HepG2 (cell line): ENCODE results near the gene ZC3H15. TPM values are rescaled to one million over a fixed set of nuclear protein-coding genes. Genes with fewer than 3 reads are reported as not detected.

Source experiments
- TBX3 ChIP-seq: fragments of 450-650 bp; IDR thresholded peaks from 2 replicates; pipeline ENCODE4 v1.6.1; 2017; ENCODE audit warnings: antibody characterized with exemption, mild to moderate bottlenecking, inconsistent platforms, borderline replicate concordance
- ZNF34 ChIP-seq: sonication (generic); formaldehyde crosslinking; IDR thresholded peaks from 2 replicates; pipeline ENCODE4 v1.4.0; 2020; ENCODE audit warnings: mild to moderate bottlenecking, missing genetic modification reagents, borderline replicate concordance
- ZNF780A ChIP-seq: sonication (generic); formaldehyde crosslinking; IDR thresholded peaks from 2 replicates; pipeline ENCODE4 v1.8.0; 2022; ENCODE audit warnings: mild to moderate bottlenecking, missing genetic modification reagents, moderate library complexity
- polyA plus RNA-seq, 8 experiments: library from polyadenylated mRNA; depleted of rRNA in 3 of 8; stranded (reverse) in 7 of 8; unstranded in 1 of 8; fragments of >200 nt; fragmentation: Illumina TruSeq in 4 of 8; extraction: Trizol in 4 of 8; gene quantifications; 2 replicates each; pipeline versions ENCODE4 v1.2.1 to v1.2.3, GENCODE V29; 2011 to 2016; ENCODE audit warnings: low read depth in 4 of 8, missing spikeins in 1 of 8, mixed read lengths in 1 of 8; ENCODE audit not compliant: insufficient read depth in 1 of 8
- total RNA-seq, 5 experiments: library from RNA; depleted of rRNA; stranded (reverse); fragments of >200 nt; fragmentation: Illumina TruSeq; extraction: Trizol; gene quantifications; 2 replicates each; pipeline ENCODE4 v1.2.3, GENCODE V29; 2016; ENCODE audit warnings: low read depth in 1 of 5
- TF ChIP-seq, protein P1 (sequence below): sonication (generic); formaldehyde crosslinking; IDR thresholded peaks from 2 replicates; pipeline ENCODE4 v1.4.0; 2020; ENCODE audit warnings: mild to moderate bottlenecking, missing genetic modification reagents
- TF ChIP-seq, protein P2 (sequence below): sonication (generic); formaldehyde crosslinking; IDR thresholded peaks from 2 replicates; pipeline ENCODE4 v1.8.0; 2022; ENCODE audit warnings: mild to moderate bottlenecking, missing genetic modification reagents
- TF ChIP-seq, protein P3 (sequence below), 2 experiments: sonication (generic) in 1 of 2; formaldehyde crosslinking in 1 of 2; IDR thresholded peaks; 2 replicates each; pipeline versions ENCODE4 v1.5.1 to v1.6.1; 2011 to 2020; ENCODE audit warnings: borderline replicate concordance in 1 of 2, low read depth in 1 of 2, low read length in 1 of 2, mild to moderate bottlenecking in 1 of 2, missing genetic modification reagents in 1 of 2, moderate library complexity in 1 of 2
- TF ChIP-seq, protein P4 (sequence below): sonication (generic); formaldehyde crosslinking; IDR thresholded peaks from 2 replicates; pipeline ENCODE4 v1.5.0; 2020; ENCODE audit warnings: mild to moderate bottlenecking, missing genetic modification reagents
- TF ChIP-seq, protein P5 (sequence below): sonication (generic); formaldehyde crosslinking; conservative IDR thresholded peaks from 2 replicates; pipeline ENCODE4 v1.4.0; 2020; ENCODE audit warnings: mild to moderate bottlenecking, missing genetic modification reagents, moderate library complexity
- TF ChIP-seq, protein P6 (sequence below): sonication (generic); formaldehyde crosslinking; IDR thresholded peaks from 2 replicates; pipeline ENCODE4 v1.4.0; 2020; ENCODE audit warnings: missing genetic modification reagents, borderline replicate concordance
- TF ChIP-seq, protein P7 (sequence below): sonication (generic); formaldehyde crosslinking; IDR thresholded peaks from 2 replicates; pipeline ENCODE4 v1.5.0; 2020; ENCODE audit warnings: missing genetic modification reagents

Gene ZC3H15
- total and polyA plus RNA-seq, 2 of the 13 experiments (the other 11 are each of a cell fraction or from before 2014, with no cell fraction given): 84.6 to 168 TPM

DNA sequence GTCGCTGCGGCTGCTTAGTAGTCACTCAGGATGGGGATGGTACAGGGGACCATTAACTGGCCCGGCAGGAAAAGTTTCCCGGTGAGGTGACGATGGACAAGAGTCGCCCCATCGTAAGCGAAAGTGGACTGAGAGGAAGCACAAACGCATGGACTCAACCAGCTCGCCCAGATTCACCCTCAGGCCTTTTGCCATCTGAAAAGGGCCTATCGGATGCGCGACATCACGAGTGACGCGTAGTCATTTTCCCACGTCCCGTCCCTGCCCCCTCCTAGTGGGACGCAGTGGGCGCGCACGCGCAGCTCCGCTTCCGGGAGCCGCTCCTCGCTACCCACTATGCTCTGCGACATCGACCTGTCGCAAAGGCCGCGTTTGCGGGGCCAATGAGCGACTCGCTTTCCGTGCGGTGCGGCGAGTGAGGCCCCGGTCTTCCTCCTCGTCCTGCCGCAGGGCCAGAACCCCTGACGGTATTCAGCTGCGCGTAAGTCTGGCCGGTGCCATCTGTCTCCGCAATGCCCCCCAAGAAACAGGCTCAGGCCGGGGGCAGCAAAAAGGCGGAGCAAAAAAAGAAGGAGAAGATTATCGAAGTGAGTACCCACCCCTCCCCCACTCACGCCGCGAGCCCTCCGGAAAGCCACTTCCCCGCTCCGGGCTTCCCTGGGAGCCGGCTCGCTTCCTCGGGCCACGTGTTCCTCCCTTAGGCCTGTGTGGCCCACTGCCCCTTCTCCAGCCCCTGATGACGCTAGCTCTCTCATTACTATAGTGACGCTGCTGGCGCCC, at the start of gene ZC3H15 (continued):
- TF ChIP-seq, protein P1, sequence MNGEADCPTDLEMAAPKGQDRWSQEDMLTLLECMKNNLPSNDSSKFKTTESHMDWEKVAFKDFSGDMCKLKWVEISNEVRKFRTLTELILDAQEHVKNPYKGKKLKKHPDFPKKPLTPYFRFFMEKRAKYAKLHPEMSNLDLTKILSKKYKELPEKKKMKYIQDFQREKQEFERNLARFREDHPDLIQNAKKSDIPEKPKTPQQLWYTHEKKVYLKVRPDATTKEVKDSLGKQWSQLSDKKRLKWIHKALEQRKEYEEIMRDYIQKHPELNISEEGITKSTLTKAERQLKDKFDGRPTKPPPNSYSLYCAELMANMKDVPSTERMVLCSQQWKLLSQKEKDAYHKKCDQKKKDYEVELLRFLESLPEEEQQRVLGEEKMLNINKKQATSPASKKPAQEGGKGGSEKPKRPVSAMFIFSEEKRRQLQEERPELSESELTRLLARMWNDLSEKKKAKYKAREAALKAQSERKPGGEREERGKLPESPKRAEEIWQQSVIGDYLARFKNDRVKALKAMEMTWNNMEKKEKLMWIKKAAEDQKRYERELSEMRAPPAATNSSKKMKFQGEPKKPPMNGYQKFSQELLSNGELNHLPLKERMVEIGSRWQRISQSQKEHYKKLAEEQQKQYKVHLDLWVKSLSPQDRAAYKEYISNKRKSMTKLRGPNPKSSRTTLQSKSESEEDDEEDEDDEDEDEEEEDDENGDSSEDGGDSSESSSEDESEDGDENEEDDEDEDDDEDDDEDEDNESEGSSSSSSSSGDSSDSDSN: peak; percentile 94
- TF ChIP-seq, protein P2, sequence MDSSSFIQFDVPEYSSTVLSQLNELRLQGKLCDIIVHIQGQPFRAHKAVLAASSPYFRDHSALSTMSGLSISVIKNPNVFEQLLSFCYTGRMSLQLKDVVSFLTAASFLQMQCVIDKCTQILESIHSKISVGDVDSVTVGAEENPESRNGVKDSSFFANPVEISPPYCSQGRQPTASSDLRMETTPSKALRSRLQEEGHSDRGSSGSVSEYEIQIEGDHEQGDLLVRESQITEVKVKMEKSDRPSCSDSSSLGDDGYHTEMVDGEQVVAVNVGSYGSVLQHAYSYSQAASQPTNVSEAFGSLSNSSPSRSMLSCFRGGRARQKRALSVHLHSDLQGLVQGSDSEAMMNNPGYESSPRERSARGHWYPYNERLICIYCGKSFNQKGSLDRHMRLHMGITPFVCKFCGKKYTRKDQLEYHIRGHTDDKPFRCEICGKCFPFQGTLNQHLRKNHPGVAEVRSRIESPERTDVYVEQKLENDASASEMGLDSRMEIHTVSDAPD (CRISPR knock-in tag): peak; percentile 82
- TF ChIP-seq, protein P3, sequence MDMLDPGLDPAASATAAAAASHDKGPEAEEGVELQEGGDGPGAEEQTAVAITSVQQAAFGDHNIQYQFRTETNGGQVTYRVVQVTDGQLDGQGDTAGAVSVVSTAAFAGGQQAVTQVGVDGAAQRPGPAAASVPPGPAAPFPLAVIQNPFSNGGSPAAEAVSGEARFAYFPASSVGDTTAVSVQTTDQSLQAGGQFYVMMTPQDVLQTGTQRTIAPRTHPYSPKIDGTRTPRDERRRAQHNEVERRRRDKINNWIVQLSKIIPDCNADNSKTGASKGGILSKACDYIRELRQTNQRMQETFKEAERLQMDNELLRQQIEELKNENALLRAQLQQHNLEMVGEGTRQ (IDR thresholded peaks at IDR 0.05; ENCODE audit: low read depth, low read length): peak; percentile 43; the same call in 1 of the 2 replicates
- TF ChIP-seq, protein P3 (CRISPR knock-in tag; IDR thresholded peaks at IDR 0.05; ENCODE audit: borderline replicate concordance): peak; percentile 61
- TF ChIP-seq, protein P4, sequence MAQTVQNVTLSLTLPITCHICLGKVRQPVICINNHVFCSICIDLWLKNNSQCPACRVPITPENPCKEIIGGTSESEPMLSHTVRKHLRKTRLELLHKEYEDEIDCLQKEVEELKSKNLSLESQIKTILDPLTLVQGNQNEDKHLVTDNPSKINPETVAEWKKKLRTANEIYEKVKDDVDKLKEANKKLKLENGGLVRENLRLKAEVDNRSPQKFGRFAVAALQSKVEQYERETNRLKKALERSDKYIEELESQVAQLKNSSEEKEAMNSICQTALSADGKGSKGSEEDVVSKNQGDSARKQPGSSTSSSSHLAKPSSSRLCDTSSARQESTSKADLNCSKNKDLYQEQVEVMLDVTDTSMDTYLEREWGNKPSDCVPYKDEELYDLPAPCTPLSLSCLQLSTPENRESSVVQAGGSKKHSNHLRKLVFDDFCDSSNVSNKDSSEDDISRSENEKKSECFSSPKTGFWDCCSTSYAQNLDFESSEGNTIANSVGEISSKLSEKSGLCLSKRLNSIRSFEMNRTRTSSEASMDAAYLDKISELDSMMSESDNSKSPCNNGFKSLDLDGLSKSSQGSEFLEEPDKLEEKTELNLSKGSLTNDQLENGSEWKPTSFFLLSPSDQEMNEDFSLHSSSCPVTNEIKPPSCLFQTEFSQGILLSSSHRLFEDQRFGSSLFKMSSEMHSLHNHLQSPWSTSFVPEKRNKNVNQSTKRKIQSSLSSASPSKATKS: peak; percentile 83; the same call in 1 of the 2 replicates
- TF ChIP-seq, protein P5, sequence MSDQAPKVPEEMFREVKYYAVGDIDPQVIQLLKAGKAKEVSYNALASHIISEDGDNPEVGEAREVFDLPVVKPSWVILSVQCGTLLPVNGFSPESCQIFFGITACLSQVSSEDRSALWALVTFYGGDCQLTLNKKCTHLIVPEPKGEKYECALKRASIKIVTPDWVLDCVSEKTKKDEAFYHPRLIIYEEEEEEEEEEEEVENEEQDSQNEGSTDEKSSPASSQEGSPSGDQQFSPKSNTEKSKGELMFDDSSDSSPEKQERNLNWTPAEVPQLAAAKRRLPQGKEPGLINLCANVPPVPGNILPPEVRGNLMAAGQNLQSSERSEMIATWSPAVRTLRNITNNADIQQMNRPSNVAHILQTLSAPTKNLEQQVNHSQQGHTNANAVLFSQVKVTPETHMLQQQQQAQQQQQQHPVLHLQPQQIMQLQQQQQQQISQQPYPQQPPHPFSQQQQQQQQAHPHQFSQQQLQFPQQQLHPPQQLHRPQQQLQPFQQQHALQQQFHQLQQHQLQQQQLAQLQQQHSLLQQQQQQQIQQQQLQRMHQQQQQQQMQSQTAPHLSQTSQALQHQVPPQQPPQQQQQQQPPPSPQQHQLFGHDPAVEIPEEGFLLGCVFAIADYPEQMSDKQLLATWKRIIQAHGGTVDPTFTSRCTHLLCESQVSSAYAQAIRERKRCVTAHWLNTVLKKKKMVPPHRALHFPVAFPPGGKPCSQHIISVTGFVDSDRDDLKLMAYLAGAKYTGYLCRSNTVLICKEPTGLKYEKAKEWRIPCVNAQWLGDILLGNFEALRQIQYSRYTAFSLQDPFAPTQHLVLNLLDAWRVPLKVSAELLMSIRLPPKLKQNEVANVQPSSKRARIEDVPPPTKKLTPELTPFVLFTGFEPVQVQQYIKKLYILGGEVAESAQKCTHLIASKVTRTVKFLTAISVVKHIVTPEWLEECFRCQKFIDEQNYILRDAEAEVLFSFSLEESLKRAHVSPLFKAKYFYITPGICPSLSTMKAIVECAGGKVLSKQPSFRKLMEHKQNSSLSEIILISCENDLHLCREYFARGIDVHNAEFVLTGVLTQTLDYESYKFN (CRISPR knock-in tag): peak; percentile 74
- TF ChIP-seq, protein P6, sequence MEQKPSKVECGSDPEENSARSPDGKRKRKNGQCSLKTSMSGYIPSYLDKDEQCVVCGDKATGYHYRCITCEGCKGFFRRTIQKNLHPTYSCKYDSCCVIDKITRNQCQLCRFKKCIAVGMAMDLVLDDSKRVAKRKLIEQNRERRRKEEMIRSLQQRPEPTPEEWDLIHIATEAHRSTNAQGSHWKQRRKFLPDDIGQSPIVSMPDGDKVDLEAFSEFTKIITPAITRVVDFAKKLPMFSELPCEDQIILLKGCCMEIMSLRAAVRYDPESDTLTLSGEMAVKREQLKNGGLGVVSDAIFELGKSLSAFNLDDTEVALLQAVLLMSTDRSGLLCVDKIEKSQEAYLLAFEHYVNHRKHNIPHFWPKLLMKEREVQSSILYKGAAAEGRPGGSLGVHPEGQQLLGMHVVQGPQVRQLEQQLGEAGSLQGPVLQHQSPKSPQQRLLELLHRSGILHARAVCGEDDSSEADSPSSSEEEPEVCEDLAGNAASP (CRISPR knock-in tag): peak; percentile 74
- TF ChIP-seq ZNF780A (CRISPR knock-in tag) (0 out of 2 replicates have a peak, but pooled peaks have one; percentile 72), ZNF34 (CRISPR knock-in tag) (0 out of 2 replicates have a peak, but pooled peaks have one; percentile 41), TBX3 (peak; percentile 52; the same call in 1 of the 2 replicates)
- TF ChIP-seq, protein P7, sequence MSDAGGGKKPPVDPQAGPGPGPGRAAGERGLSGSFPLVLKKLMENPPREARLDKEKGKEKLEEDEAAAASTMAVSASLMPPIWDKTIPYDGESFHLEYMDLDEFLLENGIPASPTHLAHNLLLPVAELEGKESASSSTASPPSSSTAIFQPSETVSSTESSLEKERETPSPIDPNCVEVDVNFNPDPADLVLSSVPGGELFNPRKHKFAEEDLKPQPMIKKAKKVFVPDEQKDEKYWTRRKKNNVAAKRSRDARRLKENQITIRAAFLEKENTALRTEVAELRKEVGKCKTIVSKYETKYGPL (CRISPR knock-in tag): no peak; the same call in 1 of the 2 replicates
